HG03432 (cell line): Measurements from ENCODE around the gene SNPH.

Experiments used
- ATAC-seq: cut with Tn5 transposase; IDR thresholded peaks from one replicate; pipeline ENCODE4 v1.9.1; 2021; ENCODE audit warnings: mild to moderate bottlenecking, moderate library complexity; ENCODE audit not compliant: unreplicated experiment

Gene SNPH

DNA sequence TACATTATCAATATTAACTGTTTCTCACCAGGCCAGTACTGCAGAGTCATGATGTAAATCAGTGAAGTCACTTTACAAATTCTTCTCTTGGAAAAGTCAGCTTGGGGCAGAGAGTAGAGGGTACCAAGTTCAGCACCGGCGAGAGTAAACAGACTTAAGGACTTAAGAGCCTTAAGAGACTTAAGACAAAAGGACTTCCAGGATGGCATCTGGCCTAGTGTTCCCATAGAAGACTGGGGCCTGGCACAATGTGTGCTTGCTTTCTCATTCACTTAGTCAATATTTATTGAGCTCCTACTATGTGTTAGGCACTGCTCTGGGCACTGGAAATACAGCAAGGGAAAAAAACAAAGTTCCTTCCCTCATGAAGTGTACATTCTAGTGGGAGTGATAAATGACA is 1.4 kb upstream of the SNPH start:
- ATAC-seq = no peak

DNA sequence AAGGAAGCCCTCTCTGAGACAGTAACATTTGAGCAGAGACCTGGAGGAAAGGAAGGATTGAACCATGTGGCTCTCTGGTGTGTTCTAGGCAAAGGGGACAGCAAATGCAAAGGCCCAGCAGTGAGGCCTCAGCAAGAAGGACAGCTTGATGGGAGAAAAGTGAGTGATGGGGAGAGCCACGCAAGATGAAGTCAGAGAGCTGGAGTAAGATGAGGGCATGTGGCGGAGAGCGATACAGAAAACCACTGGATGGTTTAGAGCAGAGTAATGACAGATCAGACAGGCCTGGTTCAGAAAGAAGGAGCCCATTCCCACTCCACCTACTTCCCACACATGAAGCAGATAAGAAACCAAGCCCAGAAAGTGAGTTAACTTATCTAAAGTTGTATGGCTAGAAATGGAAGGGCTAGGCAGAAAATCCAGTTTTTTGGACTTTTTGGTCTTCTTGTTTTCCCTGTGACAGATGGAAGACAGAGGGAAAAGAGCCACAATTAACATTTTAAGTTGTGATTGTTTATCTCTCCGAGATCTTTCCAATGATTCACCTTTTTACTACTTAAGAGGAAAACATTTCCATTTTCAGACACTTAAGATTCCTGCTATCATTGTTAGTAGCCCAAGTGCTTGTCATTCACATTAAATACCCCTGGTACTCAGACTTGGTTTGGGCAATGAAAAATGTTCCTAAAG is 723 bp upstream of the SNPH start:
- no peak for ATAC-seq

DNA sequence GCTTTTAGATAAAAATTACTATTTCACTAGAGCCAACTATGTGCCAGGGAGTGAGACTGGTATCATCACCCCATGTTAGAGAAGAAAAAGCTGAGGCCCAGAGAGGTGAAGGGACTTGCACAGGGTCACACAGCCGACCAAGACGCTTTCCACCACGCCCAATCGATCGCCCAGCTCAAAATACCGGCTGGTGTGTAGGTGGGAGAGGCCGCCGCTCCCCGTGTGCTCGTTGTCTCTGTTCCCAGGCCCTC is 253 bp upstream of the SNPH start:
- no peak for ATAC-seq

DNA sequence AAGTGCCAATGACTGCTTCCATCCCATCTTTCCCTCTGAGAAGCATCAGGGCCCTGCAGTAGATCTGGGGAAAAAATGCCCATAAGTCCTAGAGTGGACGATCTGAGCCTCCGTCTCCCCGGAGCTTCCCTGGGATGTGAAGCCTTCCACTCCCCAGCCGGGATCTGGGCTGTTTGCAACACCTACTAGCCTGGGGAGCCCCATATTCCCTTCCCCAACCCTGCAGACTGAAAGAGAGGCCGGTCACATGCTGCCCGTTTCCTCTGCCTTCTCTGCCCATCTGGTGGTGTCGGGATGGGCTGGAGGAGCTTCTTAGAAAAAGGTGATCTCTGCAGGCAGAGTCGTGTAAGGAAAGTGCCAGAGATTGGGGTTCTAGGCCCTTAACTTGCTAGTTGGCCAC is 1.1 kb downstream of the SNPH start:
- no peak for ATAC-seq

DNA sequence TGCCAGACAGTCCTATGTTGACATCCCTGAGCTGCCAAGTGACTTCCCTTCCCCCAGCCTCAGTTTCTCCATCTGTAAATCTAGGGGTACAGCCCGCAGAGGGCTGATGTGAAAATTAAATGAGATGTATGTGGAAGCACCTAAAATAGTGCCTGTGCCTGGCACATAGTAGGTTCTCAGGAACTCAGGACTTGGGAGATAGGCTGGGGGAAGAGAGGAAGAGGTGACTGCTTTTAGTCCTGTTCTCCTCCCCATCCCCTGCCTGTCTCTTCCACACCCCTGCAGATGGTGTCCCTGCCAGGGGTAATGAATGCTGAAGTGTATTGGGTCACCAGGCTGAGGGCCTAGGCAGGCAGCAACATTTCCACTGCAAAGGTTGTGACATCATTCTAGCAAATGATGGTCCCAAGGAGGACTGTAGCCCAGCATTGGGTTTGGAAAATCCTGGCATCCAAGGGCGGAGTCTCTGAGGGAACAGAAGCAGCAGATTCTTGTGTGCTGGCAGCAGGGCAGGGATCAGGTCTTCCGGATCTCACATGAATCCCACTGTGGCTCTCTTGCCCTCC is 1.8 kb downstream of the SNPH start:
- ATAC-seq = no peak

DNA sequence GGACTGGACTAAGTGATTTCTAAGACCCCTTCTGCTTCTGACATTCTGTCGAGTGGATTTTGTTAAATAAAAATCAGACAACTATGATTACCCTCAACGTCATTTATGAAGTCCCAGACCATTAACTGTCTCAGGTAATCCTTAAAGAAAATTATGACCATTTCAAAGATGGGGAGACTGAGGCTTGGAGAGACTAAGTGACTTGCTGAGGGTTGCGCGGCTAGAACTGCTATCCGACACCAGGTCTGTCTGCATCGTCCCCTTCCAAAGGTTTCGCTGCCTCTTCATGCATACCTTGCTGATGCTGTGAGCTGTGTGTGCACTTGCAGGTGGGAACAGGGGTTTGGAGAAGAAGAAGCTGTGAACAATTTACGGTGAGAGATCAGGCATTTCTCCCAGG is 3.1 kb downstream of the SNPH start:
- no peak for ATAC-seq

DNA sequence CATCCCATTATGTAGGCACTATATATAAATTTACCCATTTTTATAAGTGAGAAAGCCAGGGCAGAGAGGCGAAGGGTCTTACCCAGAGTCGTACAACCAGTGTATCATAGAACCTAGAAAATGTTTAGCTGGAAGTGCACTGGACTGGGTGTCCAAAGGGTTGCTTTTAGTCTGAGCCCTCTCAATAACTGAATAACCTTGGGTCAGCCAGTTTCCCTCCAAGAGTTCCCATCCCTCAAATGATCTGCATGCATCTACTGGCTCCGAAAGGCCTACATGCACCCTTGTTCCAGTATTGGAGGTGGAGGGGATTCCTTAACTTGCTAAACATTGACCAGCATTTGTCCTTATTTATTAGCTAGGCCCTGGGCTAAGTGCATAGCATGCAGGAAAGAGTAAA is 3.8 kb downstream of the SNPH start:
- no peak for ATAC-seq

DNA sequence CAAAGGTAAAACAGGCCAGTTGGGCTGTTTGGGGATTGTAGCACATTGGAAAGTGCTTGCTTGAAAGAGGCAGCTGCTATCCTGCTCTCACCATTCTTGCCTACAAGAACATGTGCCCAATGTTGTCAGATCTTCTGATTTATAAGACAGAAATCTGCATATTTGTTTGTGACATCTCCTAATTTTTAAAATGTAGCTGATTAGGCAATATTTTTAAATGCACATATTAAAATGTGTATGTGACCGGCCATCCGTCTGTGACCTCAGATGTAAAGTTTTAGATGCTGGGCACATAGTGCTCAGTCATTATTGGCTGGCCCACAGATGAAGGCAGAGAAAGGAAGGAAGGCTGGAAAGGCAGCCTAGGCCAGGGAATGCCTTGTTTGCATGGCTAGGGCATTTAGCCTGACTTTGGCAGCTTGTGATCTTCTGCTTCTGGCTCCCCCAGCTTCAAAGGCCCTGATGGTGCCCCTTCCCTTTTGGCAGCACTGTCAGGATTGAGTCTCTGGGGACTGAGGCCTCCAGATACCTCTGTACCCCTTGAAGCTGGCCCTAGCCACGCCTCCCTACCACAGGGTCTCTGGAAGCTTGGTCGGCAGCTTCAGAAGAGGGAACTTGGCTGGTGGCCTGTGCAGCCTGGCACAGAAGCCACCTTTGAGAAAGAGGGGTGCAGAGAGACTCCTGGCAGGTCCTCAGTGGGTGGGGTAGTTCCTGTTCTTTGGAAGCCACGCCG is 6.4 kb downstream of the SNPH start:
- ATAC-seq = no peak

DNA sequence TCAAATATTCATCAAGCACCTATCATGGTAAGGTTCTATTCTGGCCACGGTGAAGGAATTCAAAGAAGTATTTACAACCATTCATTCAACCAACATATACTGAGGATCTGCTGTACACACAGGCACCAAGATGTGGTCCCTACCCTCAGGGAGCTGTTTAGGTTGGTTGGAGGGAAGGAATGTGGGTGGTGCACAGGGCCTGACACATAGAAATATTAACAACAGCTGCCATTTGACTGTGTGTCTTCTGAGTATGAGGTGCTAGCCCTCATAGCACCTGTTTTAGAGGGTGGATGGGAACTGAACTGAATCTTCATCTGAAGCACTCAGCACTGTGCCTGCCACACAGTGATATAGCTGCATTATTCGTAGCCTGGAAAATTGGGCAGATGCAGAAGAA is 7.3 kb downstream of the SNPH start:
- no peak for ATAC-seq

DNA sequence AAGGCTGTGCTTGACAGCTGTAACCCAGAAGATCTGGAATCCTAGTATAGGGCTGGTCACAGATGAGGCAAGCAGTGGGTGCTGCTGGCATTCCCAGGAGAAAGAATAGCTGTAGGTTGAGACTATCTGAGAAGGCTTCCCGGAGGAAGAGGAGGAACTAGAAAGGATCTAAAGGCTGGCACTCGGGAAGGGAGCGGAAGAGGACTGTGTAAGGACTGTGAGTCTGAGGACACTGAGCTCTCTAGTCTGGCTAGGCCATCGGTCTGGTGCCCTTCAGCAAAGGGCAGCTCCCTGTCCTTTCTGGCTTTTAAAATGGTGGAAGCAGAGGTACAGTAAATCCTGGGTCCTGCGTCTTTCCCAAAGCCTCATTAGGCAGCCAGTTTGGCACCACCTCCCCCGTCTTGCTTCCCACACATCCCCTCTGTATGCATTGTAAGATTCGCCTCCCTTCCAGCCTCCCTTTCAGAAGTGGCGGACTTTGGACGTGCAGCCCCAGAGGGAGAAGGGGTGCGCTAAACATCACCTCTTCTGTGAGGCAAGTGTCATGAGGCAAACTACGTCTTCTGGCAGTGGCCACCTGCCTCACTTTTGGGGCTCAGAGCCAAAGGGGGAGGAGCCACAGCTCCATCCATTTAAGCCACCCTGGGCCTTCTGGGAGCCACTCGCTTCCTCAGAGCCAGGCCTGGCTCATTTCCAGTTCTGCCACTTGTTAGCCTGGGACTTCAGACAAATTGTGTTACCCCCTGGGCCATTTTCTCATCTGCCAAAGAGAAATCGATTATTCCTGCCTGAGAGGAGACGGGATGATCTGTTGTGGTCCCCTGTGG is 8.6 kb downstream of the SNPH start:
- no peak for ATAC-seq

DNA sequence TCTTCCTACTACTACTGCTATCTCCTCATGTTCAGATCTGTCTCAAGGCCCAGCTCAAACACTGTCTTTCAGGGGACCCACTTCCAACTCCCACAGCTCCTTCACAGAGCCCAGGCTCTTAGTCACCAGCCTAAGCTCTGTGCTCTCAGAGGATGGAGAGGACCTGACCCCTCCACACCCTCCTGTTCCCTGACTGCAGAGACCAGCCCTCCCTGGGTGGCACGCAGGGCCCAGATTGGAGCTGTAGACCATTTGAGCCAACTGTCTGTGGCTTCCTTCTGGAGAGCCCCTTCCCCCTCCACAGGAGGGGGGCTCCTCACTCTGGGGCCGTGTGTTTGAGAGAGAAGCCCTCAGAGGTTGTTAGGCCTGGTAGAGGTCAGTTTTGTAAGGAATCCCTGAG is 9.8 kb downstream of the SNPH start:
- no peak for ATAC-seq

DNA sequence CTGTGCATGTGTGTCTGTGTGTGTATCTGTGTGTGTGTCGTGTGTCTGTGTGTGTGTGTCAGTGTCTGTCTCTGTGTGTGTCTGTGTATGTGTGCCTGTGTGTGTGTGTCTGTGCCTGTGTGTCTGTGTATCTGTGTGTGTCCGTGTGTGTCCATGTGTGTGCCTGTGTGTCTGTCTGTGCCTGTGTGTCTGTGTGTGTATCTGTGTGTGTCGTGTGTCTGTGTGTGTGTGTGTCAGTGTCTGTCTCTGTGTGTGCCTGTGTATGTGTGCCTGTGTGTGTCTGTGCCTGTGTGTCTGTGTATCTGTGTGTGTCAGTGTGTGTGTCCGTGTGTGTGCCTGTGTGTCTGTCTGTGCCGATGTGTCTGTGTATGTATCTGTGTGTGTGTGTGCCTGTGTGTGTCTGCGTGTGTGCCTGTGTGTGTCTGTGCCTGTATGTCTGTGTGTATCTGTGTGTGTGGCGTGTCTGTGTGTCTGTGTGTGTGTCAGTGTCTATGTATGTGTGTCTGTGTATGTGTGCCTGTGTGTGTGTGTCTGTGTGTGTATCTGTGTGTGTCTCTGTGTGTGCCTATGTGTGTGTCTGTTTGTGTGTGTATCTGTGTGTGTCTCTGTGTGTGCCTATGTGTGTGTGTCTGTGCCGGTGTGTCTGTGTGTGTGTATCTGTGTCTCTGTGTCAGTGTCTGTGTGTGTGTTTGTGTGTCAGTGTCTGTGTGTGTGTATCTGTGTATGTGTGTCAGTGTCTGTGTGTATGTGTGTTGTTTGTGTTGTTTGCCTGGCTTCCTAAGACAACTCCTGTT is 11.6 kb downstream of the SNPH start:
- ATAC-seq = no peak

DNA sequence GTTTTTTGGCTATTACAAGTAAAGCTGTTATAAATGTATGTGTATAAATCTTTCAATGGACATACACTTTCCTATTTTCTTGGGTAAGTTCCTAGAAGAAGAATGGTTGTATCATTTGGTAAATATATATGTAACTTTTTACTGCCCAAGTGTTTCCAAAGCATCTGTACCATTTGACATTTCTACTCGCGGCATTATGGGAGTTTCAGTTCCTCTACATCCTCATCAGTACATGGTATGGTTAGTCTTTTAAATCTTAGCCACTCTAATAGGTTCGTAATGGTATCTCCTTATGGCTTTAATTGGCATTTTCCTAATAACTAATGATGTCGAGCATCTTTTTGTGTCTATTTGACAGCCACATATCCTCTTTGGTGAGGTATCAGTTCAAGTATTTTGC is 12.9 kb downstream of the SNPH start:
- ATAC-seq = no peak

DNA sequence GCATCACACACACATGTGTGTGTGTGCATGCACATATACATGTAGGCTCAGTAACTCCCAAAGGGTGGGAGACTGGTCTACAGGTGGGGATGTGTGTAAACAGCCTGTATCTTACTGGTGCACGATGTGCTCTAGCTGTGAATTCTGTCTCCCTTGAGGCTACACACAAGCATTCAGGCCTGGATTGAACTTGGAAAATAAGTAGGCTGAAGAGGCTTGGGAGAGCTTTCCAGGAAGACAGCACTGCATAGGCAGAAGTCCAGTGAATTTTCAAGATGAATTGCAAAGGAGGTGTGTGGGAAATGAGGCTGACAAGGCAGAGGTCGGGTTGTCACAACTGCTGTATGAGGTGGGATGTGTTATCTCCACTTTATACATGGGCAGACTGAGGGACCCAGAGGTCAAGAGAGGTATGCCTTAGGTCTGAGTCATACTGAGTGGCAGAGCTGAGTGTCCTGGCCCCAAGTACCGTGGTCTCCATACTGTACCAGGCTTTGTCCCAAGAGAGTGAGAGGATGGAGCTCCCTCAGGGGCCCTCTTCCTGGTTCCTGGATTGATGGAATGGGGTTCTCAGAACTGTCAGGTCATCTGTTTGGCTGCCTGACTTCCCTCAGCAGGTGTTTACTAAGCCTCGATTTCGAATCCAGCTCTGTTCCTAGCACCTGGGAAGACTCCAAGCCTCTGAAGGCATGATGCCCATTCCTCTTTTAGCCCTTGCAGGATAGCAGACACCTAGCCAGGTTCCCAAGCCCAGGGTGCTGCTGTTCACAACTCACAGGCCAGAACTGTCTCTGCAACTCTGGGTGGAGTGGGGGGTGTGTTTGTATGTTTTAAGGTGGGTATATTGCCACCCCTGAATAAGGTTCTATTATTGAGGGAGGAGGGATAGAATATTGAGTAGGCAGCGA is 14.4 kb downstream of the SNPH start:
- no peak for ATAC-seq

DNA sequence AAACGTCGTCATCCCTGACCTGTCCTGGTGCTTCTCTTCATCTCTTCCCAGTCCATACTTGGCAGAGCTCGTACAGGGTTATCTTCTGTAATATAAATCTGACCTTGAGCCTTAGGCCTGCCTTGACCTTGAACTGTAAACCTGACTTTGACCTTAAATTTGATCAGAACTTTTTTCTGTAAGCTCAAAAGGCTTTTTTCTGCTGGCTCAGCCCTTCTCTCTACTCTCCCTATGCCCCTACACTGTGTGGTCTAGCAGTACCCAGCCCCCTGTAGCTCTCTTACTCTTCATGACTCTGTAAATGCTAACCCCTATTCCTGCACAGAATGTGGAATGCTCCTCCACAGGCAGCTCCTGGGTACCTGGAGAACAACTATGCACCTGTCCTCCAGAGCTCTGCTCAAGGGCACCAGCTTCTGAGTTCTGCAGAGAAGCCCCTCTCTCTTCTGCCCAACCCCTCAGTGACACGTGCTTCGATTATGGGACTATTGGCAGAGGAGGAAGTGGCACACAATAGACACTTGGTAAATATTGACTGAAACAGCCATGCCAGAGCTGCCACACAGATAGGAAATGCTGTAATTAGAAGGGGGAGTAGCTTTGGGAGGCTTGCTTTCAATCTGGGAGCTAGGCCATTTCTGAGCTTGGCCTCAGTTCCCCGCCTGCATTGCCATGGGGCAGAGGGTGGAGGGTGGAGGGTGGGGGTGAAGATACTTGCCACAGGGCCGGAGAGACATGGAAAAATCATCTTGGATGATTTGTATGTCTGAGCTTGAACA is 15.4 kb downstream of the SNPH start:
- ATAC-seq = no peak

DNA sequence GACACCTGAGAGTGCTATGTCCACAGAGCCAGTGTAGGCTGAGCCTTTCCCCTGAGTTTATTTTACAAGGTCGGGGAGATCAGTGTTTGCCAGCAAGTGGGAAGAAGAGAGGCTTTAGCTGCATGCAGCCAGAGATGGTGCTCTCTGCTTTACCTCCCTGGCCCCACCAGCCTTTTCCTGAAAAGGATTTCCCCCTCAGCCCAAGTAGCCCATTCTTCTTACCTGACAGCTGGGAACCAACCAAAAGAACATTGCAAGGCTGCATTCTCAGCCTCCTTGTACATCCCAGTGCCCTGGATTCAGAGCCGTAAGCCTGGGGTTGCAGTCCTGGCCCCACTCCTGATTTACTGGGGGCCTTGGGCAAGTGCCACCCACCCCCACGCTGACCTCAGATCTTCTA is 16.9 kb downstream of the SNPH start:
- no peak for ATAC-seq

DNA sequence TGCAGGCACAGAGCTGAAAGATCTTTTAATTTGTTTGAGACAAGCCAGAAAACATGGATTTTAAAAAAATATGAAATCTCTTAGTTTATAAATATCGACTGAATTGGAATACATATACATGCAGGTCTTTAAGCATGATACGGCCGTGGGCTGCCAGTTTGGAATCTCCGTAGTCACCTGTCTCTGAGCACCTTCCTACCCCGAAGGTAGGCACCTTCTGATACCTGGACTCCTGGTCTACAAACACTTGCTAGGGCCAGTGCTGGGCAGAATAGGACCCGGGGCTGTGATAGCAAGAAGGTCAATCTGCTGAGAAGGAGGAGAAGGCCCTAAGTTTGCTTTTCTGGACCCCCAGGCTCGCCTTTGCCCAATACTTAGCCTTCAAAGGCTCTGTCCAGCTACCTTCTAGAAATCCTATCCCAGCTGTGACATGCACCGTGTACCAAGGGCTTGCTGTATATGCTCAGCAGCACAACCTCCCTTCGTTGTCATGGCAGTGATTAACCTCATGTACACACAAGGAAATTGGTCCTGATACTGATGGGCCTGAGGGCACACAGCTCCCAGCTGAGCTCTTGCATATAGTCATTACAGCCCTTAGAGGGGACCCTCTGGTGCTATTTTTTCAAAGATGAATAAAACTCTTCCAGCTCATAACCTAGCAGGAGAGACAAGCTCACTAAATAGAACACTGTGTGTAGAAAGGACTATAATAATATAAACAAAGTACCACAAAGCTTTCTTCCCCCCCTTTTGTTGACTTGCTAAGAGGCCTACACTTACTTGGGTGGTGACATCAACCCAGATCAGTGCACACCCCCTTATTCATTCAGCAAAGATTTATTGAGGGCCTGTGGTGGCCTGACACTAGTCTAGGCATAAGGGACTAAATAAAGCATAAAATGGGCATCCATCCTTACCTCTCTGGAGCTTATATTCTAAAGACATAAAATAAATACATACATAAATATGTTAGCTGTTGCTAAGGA is 17.7 kb downstream of the SNPH start:
- ATAC-seq = no peak
